GM12891 (cell line): ENCODE data around the gene CYB561D1.

Experiments
- POLR2A ChIP-seq: IDR thresholded peaks from 2 replicates; pipeline ENCODE4 v1.6.1; 2011; ENCODE audit warnings: low read depth, low read length, control low read depth
- POLR2AphosphoS5 ChIP-seq: IDR thresholded peaks from 2 replicates; pipeline ENCODE4 v1.6.1; 2011; ENCODE audit warnings: low read depth, low read length, control low read depth

- no peak for TF ChIP-seq POLR2A
- TF ChIP-seq POLR2AphosphoS5 = no peak
Observed at GRCh38 chr1:109493227-109493626, 667 bp upstream of the CYB561D1 start.
